NOMO-1 treated with DMSO at 0.1 percent for 48 hours (cell line): ENCODE data around the gene SFXN5.
"Not testable (repeated sequence)": the region's sequence is repeated elsewhere in the genome, so short reads cannot be mapped to it uniquely, and the experiment has no call there.

Source experiments
- DNase-seq: peaks from one replicate; lab custom pipeline; 2025; ENCODE audit not compliant: unreplicated experiment; lab: John Stamatoyannopoulos, UW

SFXN5 gene

DNA sequence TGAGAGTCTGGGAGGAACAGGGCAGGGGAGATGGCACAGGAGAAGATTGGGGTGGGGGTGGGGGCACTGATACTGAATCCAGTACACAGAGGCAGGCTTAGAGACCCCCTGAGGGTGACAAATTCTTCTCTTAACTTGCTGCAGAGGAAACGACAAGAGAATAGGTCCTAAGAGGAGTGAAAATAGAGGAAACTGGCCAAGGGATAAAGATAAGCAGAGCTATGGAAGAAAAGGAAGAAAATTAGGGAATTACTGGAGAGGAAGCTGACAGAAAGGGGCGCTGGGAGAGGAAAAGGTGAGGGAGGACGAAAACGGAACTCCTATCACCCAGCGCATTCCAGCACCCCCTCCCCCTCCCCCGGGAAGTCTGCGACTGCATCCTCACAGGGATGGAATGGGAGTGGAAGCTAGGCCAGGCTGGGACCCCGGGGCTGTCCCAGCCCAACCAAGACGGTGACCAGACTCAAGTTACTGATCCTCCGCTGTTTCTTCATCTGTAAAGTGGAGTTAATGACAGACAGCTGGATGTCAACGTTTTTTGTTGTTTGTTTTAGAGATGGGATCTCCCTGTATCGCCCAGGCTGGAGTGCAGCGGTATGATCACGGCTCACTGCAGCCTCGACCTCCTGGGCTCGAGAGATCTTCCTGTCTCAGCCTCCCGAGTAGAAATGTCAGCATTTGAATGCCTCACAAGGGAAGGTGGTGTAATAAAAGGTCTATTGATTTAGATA, 156.8 kb downstream of the SFXN5 start:
- no peak for DNase-seq

DNA sequence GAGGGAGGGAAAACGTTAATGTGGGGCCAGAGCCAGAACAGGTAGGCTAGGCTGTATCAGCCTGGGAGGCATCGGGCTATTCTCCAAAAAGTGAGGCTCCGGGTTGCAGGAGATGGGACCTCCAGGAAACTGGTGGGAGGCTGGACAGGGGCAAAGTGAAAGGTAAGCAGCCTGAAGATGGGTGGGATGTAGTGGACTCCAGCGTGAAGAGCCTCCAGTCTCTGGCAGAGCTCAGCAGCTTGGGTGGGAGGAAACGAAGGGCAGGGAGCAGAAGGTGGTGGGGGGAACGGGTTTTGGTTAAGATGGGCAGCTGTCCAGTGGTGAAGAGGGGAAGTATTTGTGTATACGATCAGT, 157.3 kb downstream of the SFXN5 start:
- DNase-seq: no peak

DNA sequence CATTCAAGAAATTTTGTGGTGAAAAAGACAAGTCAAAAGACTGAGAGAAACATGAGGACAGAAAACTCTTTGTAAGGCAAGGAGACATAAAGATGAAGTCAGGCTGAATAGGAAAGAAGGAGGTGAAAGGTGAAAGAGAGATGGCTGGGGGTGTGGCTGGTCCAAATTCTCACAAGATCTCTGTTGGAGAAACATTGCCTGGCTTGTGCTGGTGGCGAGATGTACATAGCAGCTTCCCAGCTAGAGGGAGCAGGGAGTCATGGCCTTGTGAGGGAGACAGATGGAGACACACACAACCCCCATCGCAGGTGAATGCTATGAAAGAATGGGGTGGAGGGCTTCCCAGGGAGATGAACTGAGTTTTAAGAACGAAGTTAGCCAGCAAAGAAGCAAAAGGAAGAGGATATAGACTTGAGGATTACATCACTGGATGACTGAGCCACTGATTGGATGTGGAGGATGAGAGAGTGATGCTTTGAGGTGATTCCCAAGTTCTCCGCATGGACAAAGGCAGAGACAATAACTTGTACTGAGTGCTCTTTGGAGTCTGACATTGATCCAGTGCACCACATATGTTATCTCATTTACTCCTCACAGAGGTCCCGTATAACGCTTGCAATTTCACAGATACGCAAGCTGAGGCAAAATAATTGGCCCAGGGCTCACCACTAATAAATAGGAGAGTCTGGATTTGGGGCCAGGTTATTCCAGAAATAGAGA, 157.9 kb downstream of the SFXN5 start:
- DNase-seq: no peak

DNA sequence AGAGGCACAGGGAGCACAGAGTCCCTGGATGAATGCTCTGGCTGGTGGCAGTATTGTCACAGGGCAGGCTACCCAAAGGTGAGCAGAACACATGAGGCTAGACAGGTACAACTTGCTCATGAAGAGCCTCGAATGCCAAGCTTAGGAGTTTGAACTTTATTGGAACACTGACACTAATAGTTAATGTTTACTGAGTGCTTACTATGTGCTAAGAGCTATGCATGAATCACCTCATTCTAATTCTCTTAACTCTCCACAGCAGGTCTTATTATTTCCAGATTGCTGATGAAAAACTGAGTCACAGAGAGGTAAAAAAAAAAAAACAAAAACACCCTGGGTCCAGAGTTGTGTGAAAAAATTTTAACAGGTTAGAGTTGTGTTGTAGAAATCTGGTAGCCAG, 160.3 kb downstream of the SFXN5 start:
- DNase-seq: no peak

DNA sequence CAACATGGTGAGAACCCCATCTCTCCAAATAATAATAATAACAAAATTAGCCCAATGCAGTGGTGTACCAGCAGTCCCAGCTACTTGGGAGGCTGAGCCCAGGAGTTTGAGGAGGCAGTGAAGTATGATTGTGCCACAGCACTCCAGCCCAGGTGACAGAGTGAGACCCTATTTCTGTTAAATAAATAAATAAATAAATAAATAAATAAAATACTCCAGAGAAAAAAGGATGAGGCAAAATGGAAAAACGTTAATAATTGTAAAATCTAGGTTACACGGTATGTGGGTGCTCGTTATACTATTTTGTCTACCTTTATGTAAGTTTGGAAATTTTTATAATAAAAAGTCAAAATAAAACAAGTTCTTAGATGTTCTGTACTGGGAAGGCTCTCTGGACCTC, 162.8 kb downstream of the SFXN5 start:
- DNase-seq: no peak

DNA sequence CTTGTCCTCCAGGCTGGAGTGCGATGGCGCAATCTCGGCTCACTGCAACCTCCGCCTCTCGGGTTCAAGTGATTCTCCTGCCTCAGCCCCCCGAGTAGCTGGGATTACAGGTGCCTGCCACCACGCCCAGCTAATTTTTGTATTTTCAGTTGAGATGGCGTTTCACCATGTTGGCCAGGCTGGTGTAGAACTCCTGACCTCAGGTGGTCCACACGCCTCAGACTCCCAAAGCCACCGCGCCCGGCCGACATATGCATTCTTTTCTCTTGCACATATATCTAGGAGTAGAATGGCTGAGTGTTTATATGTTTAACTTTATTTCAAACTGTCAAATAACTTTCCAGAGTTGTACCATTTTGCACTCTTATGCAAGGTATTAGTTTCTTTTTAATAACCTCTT, 164.1 kb downstream of the SFXN5 start:
- DNase-seq: not testable (repeated sequence)

DNA sequence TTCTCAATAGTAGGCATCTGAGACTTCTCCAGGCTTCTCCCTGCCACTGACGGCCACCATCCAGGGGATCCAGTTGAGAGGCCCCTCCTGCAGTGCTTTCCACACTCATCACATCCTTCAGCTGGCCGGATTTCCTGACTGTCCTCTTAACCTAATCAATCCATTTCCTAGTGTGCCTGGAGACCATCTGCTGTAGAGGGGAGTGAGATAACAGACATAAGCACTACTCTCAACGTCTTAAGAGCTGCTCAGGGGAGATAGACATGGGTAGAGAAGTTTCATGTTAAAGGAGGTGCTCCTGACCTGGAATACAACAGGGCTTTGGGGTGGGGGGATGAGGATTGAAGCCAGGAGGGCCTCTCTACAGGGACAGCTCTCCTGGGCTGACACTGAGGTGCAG, 170.1 kb downstream of the SFXN5 start:
- DNase-seq: no peak

DNA sequence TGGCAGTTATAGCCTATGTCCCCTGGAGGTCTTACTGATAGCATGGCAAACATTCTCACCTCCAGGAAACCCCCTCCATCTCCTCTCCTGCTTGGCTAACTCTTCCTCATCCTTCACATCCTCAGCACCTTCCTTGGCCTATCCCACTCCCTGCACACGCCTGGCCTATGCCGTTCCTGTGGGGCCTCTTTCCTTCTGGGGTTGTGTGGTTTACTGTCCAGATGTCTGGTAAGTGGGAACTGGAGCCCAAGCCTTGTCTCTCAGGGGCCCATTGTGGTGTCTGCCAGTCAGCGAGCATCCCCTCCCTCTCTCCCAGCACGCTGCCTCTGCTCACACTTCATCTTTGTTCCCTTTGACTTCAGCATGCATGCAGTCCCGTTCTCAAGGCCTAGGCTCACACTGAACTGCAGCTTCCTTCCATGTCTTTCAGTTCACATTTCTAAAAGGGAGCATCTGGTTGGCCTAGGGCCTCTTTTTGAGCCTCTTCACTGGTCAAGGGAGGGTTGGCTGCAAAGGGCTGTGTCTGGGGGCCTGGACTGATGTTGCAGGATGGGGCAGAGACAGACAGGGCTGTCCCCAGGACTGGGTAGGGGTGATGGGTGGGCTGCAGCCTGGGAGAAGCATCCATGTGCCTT, 171.2 kb downstream of the SFXN5 start:
- DNase-seq: no peak

DNA sequence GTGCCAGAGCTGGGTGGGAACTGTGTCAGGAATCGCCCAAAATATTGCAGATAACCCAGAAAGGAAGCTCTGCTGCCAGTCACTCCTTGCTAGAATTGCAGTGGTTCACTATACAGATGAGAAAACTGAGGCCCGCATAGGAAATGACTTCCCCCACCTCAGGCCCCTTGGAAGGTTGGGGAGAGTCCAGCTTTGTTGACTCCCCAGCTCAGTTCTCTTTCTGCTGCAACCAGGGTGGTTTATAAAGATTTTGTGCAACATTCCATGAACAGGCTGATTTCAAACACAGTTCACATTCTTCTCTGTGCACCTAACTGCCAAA, 173.0 kb downstream of the SFXN5 start:
- no peak for DNase-seq

DNA sequence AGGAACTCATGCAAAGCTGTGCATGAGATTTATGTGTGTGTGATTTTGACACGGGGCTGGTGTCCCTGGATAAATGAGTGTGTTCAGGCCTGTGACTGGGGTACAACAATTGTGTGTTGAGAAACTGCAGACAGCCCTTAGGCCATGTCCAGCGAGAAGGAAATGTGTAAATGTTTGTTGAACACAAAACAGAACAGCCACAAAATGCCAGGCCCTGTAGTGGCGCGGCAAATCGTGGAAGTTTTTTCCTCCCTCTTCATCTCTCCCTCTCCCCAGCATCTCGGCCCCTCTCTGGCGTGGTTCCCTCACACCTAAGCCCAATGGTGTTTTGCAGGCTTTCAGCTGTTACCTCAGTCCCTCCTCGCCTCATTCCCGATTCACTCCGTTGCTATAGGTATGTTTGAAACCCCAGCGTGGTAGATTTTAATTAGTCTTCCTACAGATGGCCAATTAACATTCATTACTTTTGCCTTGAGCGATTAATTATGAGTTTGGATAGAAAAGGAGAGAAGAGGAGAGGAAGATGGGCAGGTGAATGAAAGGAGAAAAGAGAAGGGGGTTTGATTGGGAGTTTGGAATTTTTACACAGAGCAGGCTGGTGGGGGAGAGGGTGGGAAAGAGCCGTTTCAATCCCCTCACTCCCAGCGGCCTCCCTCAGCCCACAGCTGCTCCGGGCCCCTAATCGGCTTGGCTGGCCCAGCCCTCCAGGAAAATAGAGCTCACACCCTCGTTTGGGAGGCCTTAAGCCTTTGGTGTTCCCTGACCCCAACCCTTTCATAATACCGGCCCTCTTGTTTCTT, 173.5 kb downstream of the SFXN5 start:
- no peak for DNase-seq

DNA sequence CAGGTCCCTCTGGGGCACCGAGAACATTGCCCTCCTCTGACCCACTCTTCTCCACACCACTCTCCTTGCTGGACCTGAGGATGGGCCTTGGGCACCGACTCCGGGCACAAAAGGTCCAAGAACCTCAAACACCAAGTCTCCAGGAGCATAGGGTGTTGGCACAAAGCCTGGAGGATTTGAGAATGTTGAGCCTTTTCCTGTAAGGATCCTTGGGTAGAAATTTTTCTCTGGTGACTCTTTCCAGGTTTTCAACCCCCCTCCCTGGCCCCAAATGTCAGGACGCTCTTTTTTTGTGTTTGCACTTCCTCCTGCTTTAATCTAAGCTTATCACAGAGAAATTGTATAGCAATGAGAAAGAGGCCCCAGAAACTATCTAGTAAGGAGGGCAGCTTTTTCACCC, 175.1 kb downstream of the SFXN5 start:
- DNase-seq: no peak

DNA sequence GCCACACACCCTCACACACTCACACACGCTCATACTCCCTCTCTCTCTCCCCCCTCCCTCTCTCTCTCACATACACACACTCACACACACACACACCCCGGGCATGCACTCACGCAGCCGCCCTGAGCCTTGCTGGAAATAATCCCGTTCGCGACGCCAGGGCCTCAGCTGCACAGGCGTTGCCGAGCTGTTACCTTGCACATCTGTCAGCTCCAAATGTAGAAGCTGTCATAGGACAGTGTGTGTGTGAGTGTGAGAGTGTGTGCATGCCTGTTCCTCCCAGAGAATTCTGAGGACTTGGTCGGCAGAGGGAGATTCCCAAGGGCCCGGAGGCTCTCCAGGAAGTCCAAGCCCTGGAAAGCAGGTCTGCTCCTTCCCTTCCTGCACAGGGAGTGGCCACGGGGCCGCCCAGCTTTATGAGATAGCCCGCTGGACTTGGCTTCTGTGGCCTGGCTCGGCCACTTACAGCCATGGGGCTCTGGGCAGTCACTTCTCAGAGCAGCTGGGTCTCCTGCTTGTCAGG, 175.7 kb downstream of the SFXN5 start:
- DNase-seq: no peak

DNA sequence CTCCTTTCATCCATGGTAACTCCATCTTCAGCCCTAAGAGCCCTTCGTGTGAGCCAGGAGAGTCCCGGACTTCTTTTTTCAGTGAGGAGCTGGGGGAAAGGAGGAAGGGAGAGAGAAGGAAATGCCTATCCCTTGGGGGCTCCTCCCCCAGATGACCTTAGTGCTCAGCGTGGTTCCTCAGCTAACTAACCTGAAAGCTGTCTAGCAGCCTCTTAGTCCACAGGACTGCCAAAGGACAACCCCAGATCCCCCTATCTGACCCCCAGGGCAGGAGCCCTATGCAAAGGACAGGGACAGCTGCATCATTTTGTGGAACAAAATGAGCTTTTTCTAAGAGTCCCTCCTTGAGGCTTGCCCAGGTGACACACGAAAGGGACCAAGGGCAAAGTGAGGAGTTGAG, 176.4 kb downstream of the SFXN5 start:
- no peak for DNase-seq

DNA sequence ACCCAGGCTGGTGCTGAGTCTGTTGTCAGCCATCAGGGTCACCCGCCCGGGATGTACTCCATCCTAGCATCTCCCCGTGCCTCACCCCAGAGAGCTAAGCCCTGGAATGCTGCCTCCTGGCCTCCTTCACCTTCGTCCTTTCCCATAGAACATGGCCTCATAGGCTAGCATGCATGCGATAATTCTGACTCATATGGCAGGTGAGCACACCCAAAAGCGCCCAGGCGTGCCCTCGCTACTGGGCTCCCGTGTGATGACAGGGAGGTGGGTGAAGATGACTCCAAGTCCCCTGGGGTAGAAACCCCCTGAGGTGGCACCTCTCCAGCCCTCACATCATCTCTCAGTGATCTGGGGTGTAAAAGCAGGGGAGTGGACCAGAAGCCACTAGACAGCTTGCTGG, 177.0 kb downstream of the SFXN5 start:
- no peak for DNase-seq

DNA sequence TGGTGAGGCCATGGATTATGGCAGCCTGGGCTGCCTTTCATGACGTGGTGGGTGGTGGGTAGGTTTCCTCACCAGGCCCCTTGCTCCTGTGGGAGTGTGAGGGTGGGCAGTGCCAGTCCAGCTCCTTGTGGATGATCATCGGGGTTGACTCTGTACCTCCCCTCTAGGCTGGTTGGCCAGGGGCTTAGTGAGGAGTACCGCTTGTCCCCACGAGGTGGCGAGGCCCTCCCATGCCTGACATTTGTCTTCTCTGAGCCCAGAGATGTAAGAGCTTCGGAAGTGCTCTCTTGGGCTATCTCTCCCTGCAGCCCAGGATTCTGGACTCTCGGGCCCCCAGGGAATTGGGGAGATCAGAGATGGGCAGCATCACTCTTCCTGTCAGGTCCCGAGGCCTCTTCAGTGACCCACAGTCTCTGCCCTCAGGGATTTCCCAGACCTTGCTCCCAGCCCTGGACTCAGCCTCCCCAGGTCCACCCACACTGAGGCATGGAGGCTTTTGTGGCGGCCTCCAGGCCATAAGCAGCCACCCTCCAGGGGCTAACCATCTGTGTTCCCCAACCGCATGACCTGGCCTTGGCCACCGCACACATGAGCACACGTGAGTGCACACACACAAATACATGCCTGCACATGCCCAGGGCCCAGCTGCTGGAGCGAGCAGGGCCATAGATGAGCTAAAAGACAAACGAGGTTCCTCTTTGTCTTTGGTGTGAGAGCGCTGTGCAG, 177.8 kb downstream of the SFXN5 start:
- no peak for DNase-seq

DNA sequence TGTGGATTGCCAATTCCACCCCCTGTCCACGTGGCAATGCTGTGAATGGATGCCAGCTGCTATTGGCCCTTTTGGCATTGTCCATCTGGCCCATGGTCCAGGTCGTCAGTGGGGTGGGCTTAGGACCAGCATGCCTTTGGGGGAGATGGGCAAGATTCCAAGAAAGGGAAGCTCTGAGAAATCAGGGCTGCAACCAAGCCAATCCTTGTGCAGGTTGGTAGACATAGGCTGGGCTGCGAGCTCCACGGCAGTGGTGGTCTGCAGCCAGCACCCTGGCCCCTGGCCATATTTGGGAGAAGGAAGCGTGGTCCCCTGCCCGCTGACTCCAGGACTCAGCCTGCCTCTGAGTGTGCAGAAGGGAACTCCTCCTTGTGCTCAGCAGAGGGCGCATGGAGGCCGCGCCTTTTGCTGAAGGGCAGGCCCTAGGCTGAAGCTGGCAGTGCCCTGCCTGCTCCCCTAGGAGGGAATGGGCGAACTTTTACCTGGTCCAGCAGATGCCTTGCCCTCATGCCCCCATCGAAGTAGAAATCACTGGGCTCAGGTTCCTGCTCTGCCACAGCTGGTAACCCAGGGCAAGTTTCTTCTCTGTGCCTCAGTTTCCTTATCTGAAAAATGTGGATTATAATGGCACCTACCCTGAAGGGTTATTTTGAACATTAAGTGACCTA, 178.9 kb downstream of the SFXN5 start:
- DNase-seq: peak; percentile 19
